Neural progenitor cell (in vitro differentiated cells): ENCODE measurements around the gene ECEL1. TPM values are rescaled to one million over a fixed set of nuclear protein-coding genes. Genes with fewer than 3 reads are reported as not detected.
A peak's percentile ranks its signal among the peaks of the same experiment; 100 is the strongest.

Experiments used
- DNase-seq: peaks from one replicate; pipeline ENCODE4 v3.0.0-alpha.2; 2016; ENCODE audit warnings: low spot score
- H2AFZ ChIP-seq: fragments of 200-600 bp; sonication (generic); replicated peaks from 2 replicates; pipeline ENCODE4 v1.6.1; 2016; ENCODE audit warnings: antibody characterized with exemption
- H3F3A ChIP-seq: fragments of 200-600 bp; sonication (generic); 2 replicates; pipeline ENCODE4 v1.6.1; 2016; ENCODE audit warnings: antibody characterized with exemption, low read depth
- H3K27ac ChIP-seq: fragments of 200-600 bp; sonication (generic); 2 replicates; pipeline ENCODE4 v1.5.1; 2016; ENCODE audit warnings: mild to moderate bottlenecking
- H3K27me3 ChIP-seq: fragments of 200-600 bp; sonication (generic); 2 replicates; pipeline ENCODE4 v1.6.1; 2016; ENCODE audit warnings: mild to moderate bottlenecking, moderate library complexity
- H3K36me3 ChIP-seq: fragments of 200-600 bp; sonication (generic); 2 replicates; pipeline ENCODE4 v1.5.1; 2016
- H3K4me1 ChIP-seq: fragments of 200-600 bp; sonication (generic); 2 replicates; pipeline ENCODE4 v1.6.1; 2016; ENCODE audit warnings: mixed run types
- H3K4me2 ChIP-seq: fragments of 200-600 bp; sonication (generic); 2 replicates; pipeline ENCODE4 v1.6.1; 2016
- H3K4me3 ChIP-seq: fragments of 200-600 bp; sonication (generic); 2 replicates; pipeline ENCODE4 v1.5.1; 2016
- H3K79me2 ChIP-seq: fragments of 200-600 bp; sonication (generic); 2 replicates; pipeline ENCODE4 v1.6.1; 2016; ENCODE audit warnings: low read depth
- H3K9ac ChIP-seq: fragments of 200-600 bp; sonication (generic); 2 replicates; pipeline ENCODE4 v1.6.1; 2016
- H3K9me3 ChIP-seq: fragments of 200-600 bp; sonication (generic); 2 replicates; pipeline ENCODE4 v1.5.1; 2016; ENCODE audit warnings: low read depth
- H4K20me1 ChIP-seq: fragments of 200-600 bp; sonication (generic); 2 replicates; pipeline ENCODE4 v1.6.1; 2016; ENCODE audit warnings: low read depth
- H3K27ac Mint-ChIP-seq: 3 replicates; pipeline ENCODE4 v1.8.0; 2021; ENCODE audit warnings: mixed read lengths
- H3K27me3 Mint-ChIP-seq: 2 replicates; pipeline ENCODE4 v1.8.0; 2022; ENCODE audit warnings: low read depth, mild to moderate bottlenecking, inconsistent platforms, moderate library complexity, mixed read lengths; ENCODE audit not compliant: insufficient read depth
- H3K36me3 Mint-ChIP-seq: 3 replicates; pipeline ENCODE4 v1.8.0; 2021; ENCODE audit warnings: mixed read lengths
- H3K4me1 Mint-ChIP-seq: 3 replicates; pipeline ENCODE4 v1.8.0; 2021; ENCODE audit warnings: mixed read lengths
- H3K4me3 Mint-ChIP-seq: 3 replicates; pipeline ENCODE4 v1.8.0; 2021; ENCODE audit warnings: mild to moderate bottlenecking, moderate library complexity, mixed read lengths
- H3K9me3 Mint-ChIP-seq: 3 replicates; pipeline ENCODE4 v1.8.0; 2020; ENCODE audit warnings: mixed read lengths
- EZH2 ChIP-seq: fragments of 200-600 bp; sonication (generic); IDR thresholded peaks from 2 replicates; pipeline ENCODE4 v1.6.1; 2017; ENCODE audit warnings: antibody characterized with exemption, mild to moderate bottlenecking, moderate library complexity
- EZH2phosphoT487 ChIP-seq: fragments of 200-600 bp; sonication (generic); IDR thresholded peaks from 2 replicates; pipeline ENCODE4 v1.6.1; 2017; ENCODE audit warnings: antibody characterized with exemption
- total RNA-seq: library from RNA; depleted of rRNA; stranded (reverse); fragments of >200 nt; gene quantifications from 2 replicates; pipeline ENCODE4 v1.2.3, GENCODE V29; 2015; ENCODE audit warnings: low replicate concordance
- TF ChIP-seq, protein P1 (sequence below): fragments of 200-600 bp; sonication (generic); IDR thresholded peaks from 2 replicates; pipeline ENCODE4 v1.5.1; 2017; ENCODE audit warnings: antibody characterized with exemption, mild to moderate bottlenecking

The ECEL1 gene
- total RNA-seq, 1 donor from 2014 or later: 0.84 TPM

DNA sequence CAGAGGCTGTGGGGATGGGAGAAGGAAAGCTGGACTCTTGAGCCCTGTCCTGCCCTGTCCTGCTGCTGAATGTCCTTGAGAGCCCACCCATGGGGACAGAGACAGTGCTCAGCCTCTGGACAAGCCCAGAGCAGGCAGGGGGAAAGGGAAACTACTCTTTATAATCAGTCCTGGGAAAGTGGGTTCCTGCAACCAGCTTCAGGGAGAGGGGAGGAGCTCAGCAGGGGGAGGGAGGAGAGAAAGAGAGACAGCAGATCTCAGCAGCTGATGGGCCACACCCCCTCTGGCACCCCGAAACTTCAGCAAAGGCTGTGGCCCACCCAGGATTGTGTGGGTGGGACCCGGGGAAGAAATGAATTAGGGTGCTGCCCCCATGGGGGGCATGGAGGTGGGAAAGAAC is 11.6 kb downstream of the ECEL1 start:
- no peaks in the 10 kb centered on the region for H3F3A ChIP-seq
- Mint-ChIP-seq H3K9me3 (no peaks in the 10 kb centered on the region), H3K4me3 (no peak overlapping the region), H3K4me1 (peaks cover 16% of the 10 kb centered on the region), H3K36me3 (no peaks in the 10 kb centered on the region), H3K27ac (no peak overlapping the region), H3K27me3 (peaks cover 19% of the 10 kb centered on the region)
- H3K9ac ChIP-seq: no peak overlapping the region
- H3K9me3 ChIP-seq: no peaks in the 10 kb centered on the region
- H3K4me1 ChIP-seq: no peaks in the 10 kb centered on the region
- no peak overlapping the region for H3K4me3 ChIP-seq
- H3K36me3 ChIP-seq: no peaks in the 10 kb centered on the region
- H4K20me1 ChIP-seq: no peaks in the 10 kb centered on the region
- TF ChIP-seq EZH2 (no peak), EZH2phosphoT487 (no peak)
- H3K27me3 ChIP-seq: peaks cover 32% of the 10 kb centered on the region
- H3K27ac ChIP-seq: no peak overlapping the region
- no peaks in the 10 kb centered on the region for H3K79me2 ChIP-seq
- H2AFZ ChIP-seq: no peak overlapping the region
- no peak overlapping the region for H3K4me2 ChIP-seq
- DNase-seq: no peak

- peaks cover 52% of the 10 kb centered on the region for H3K27me3 ChIP-seq
- no peaks in the 10 kb centered on the region for H3F3A ChIP-seq
- TF ChIP-seq EZH2phosphoT487 (no peak), EZH2 (no peak)
- TF ChIP-seq, protein P1, sequence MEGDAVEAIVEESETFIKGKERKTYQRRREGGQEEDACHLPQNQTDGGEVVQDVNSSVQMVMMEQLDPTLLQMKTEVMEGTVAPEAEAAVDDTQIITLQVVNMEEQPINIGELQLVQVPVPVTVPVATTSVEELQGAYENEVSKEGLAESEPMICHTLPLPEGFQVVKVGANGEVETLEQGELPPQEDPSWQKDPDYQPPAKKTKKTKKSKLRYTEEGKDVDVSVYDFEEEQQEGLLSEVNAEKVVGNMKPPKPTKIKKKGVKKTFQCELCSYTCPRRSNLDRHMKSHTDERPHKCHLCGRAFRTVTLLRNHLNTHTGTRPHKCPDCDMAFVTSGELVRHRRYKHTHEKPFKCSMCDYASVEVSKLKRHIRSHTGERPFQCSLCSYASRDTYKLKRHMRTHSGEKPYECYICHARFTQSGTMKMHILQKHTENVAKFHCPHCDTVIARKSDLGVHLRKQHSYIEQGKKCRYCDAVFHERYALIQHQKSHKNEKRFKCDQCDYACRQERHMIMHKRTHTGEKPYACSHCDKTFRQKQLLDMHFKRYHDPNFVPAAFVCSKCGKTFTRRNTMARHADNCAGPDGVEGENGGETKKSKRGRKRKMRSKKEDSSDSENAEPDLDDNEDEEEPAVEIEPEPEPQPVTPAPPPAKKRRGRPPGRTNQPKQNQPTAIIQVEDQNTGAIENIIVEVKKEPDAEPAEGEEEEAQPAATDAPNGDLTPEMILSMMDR: no peak
- Mint-ChIP-seq H3K27me3 (peaks cover 21% of the 10 kb centered on the region), H3K4me1 (peaks cover 13% of the 10 kb centered on the region), H3K27ac (peak overlapping the region; percentile 62), H3K36me3 (no peaks in the 10 kb centered on the region), H3K9me3 (no peaks in the 10 kb centered on the region), H3K4me3 (no peak overlapping the region)
- H4K20me1 ChIP-seq: no peaks in the 10 kb centered on the region
- no peak for DNase-seq
- no peak overlapping the region for H3K4me3 ChIP-seq
- H3K4me1 ChIP-seq: no peaks in the 10 kb centered on the region
- no peak overlapping the region for H3K4me2 ChIP-seq
- H3K9ac ChIP-seq: no peak overlapping the region
- H3K27ac ChIP-seq: no peak overlapping the region
- no peaks in the 10 kb centered on the region for H3K9me3 ChIP-seq
- no peaks in the 10 kb centered on the region for H3K36me3 ChIP-seq
- H2AFZ ChIP-seq: no peak overlapping the region
- no peaks in the 10 kb centered on the region for H3K79me2 ChIP-seq
Measured at GRCh38 chr2:232473467-232473890, 14.2 kb downstream of the ECEL1 start.

DNA sequence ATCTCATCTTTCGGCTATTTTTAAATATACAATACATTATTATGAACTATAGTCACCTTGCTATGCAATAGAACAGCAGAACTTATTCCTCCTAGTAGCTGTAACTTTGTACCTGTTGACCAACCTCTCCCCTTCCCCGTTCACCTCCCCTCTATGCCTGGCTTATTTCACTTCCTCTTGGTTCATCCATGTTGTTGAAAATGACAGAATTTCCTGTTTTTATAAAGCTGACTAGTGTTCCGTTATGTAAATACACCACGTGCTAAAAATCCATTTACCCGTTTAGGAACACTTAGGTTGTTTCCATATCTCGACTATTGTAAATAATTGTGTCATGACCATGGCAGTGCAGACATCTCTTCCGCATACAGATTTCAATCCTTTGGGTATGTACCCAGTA is 21.4 kb downstream of the ECEL1 start:
- Histone ChIP-seq H3K79me2 (no peaks in the 10 kb centered on the region), H3K36me3 (no peaks in the 10 kb centered on the region), H4K20me1 (no peaks in the 10 kb centered on the region), H3K27me3 (peaks cover 26% of the 10 kb centered on the region), H3K9me3 (no peaks in the 10 kb centered on the region), H3K9ac (no peak overlapping the region), H3K4me2 (no peak overlapping the region), H3K4me1 (no peaks in the 10 kb centered on the region), H3K4me3 (no peak overlapping the region), H2AFZ (no peak overlapping the region), H3F3A (no peaks in the 10 kb centered on the region), H3K27ac (no peak overlapping the region)
- Mint-ChIP-seq H3K36me3 (no peaks in the 10 kb centered on the region), H3K4me1 (no peaks in the 10 kb centered on the region), H3K4me3 (no peak overlapping the region), H3K27me3 (peaks cover 13% of the 10 kb centered on the region), H3K27ac (no peak overlapping the region), H3K9me3 (no peaks in the 10 kb centered on the region)
- no peak for DNase-seq
- TF ChIP-seq, protein P1: no peak
- TF ChIP-seq EZH2: no peak
- TF ChIP-seq EZH2phosphoT487: no peak

GRCh38 chr2:232465061-232465460 is 22.6 kb downstream of the ECEL1 start:
- Histone ChIP-seq H3F3A (no peaks in the 10 kb centered on the region), H3K27me3 (peaks cover 16% of the 10 kb centered on the region), H3K27ac (no peak overlapping the region), H3K79me2 (no peaks in the 10 kb centered on the region), H2AFZ (no peak overlapping the region), H3K4me2 (no peak overlapping the region), H3K9me3 (no peaks in the 10 kb centered on the region), H3K4me3 (no peak overlapping the region), H3K4me1 (no peaks in the 10 kb centered on the region), H3K36me3 (no peaks in the 10 kb centered on the region), H3K9ac (no peak overlapping the region), H4K20me1 (no peaks in the 10 kb centered on the region)
- no peak for DNase-seq
- TF ChIP-seq EZH2: no peak
- no peak for TF ChIP-seq EZH2phosphoT487
- TF ChIP-seq, protein P1: no peak
- Mint-ChIP-seq H3K4me1 (no peaks in the 10 kb centered on the region), H3K27me3 (peaks cover 17% of the 10 kb centered on the region), H3K27ac (no peak overlapping the region), H3K4me3 (no peak overlapping the region), H3K36me3 (no peaks in the 10 kb centered on the region), H3K9me3 (no peaks in the 10 kb centered on the region)
